Activated CD4-positive, alpha-beta T cell treated with anti-CD3 and anti-CD28 coated beads, Interleukin-2, amount 50 U/mL, for 16 hours (primary cell): ENCODE measurements around the gene REEP6.
A peak's percentile ranks its signal among the peaks of the same experiment; 100 is the strongest.
"Not testable (repeated sequence)": the region's sequence is repeated elsewhere in the genome, so short reads cannot be mapped to it uniquely, and the experiment has no call there.

Experiments used
- DNase-seq: peaks from one replicate; pipeline ENCODE4 v3.0.0-alpha.2; 2020

The REEP6 gene

GRCh38 chr19:1509602-1510441 lies 18.8 kb downstream of the REEP6 start:
- no peak for DNase-seq

DNA sequence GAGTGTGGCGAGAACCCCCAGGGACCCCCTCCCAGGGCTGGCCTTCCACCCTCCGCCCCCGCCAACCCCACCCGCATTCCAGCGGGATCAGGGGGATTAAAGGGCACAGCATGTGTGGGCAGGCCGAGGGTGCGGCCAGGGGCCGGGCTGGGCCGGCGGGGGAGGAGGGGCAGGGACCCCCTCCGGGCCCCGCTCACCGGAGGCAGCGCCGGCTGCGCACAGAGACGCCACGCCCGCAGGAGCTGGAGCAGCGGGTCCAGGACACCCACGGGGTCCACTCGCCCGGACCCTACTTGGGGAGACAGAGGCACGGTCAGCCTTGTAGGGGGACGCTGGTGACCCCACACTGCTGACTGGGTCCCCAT lies 19.4 kb downstream of the REEP6 start:
- DNase-seq: no peak

GRCh38 chr19:1510807-1511206 lies 19.8 kb downstream of the REEP6 start:
- DNase-seq: no peak

- DNase-seq: no peak
These were observed 20.6 kb downstream of the REEP6 start for GRCh38 chr19:1511318-1512317.

GRCh38 chr19:1512671-1513498 lies 21.9 kb downstream of the REEP6 start, which contains the start of gene ADAMTSL5:
Gene ADAMTSL5, minus strand, starts transcription at chr19:1513019. Its CDS starts 2,076 bp downstream, at chr19:1510943.
- DNase-seq: peak; percentile 73

DNA sequence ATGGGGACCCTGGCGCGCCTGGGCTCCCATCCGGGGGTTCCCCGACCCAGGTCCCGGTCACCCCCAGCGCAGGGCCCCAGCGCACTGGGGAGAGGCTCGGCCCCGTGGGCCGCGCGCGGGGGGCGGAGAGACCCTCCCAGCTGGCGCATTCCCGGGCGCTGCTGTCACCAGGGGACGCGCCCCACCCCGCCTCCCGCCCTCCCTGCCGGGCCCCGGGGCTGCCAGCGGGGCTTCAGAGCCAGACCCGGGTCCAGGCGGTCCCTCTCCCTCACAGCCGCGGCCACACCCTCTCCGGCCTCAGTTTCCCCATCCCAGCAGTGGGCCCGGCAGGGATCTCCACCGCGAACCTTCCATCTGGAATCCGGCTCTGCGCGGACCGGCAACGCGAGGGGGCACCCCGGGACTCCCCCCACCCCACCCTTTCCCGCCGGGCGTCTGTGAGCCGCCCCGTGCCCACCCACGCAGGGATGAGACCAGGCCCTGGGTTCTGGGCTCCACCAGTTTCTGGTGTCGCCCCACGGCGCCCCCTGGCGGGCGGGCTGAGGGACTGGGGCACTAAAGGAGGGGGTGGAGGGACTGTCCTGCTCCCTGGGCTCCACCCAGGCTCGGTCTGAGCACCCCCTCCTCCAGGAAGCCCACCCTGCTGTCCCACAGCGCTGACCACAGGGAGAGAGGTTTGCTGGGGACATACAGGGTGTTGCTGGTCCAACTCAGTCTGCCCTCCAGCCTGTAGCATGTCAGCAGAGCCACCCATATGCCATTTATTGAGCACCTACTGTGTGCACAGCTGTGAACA lies 22.7 kb downstream of the REEP6 start:
- DNase-seq: peak; percentile 79

DNA sequence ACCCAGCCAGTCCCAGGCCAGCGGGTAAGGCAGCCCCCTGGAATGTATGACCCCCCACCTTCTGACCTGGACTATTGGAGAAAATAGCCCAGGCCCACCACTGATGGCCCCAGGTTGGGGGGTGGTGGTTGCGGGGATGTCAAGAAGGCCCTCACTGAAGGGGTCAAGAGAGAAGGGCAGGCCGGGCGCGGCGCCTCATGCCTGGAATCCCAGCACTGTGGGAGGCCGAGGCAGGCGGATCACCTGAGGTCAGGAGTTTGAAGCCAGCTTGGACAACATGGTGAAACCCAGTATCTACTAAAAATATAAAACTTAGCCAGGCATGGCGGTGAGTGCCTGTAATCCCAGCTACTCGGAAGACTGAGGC lies 23.3 kb downstream of the REEP6 start:
- DNase-seq: no peak

GRCh38 chr19:1514986-1515721 lies 24.2 kb downstream of the REEP6 start:
- DNase-seq: no peak

DNA sequence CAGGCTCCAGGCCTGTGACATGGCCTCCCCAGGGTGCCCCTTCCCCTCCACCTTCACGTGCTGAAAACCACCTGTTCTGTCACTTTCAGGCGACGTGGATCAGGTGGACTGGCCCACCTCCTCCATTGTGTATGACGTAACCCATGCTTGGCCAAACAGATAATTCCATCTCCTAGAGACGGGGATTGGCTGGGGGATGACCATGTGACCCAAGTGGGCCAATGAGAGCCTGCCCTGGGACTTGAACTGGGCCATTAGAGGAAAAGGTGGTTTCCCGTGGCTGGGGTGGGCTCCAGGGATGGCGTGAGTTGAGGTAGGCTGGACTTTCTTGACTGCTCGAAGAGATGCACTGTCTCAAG lies 25.4 kb downstream of the REEP6 start:
- no peak for DNase-seq

DNA sequence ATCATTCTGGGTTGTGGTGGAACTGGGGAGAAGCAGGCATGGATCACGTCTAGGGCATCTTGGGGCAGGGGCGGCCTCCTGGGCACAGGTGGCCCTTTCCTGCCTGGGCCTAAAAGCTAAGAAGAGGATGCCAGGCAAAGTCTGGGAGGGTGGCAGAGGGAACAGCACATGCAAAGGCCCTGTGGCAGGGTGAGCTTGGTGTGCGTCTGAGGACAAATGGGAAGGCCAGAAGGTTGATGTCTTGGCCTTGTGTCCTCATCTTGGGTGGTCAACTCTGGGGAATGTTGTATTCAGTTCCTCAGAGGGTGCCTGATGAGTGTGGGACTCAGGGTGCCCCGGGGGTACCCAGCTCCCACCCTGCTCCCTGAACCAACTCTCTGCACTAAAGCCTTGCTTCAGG lies 27.5 kb downstream of the REEP6 start:
- DNase-seq: no peak

DNA sequence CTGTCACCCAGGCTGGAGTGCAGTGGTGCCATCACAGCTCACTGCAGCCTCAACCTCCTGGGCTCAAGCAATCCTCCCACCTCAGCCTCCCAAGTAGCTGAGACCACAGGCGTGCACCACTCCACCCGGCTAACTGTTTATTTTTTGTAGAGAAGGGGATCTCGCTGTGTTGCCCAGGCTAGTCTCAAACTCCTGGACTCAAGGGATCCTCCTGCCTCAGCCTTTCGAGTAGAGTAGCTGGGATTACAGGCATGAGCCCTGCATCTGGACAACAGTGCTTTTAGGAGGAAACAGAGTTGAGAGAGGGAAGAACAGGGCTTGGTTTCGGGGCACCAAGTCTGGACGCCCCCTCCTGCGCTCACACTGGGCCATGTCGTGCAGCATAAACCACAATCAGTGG lies 28.8 kb downstream of the REEP6 start:
- not testable (repeated sequence) for DNase-seq

DNA sequence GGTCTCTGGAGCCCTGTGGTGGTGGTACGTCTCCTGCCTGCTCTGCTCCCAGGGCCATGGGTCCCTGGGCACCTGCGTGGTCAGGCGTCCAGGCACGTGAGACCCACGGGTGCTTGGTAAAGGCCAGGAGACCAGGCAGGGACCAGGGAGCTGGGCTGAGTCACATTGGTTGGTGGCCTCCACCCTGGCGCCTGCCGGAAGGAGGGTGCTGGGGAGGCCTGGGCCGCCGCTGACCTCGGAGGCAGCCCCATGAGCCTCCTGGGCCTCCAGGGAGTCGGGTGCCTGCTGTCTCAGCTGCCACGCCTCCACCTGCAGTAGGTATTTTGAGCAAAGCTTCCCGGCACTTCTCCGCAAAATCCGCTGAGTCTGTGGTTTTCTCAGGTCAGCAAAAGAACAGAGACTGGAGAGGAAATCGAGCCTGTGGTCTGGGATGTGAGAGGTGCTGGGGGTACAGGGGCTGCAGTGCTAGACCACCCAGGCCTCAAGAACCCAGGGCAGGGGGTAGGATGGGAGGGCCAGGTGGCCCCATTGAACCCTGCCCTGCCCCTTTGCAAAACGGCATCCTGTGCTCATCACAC lies 29.3 kb downstream of the REEP6 start:
- DNase-seq: no peak

DNA sequence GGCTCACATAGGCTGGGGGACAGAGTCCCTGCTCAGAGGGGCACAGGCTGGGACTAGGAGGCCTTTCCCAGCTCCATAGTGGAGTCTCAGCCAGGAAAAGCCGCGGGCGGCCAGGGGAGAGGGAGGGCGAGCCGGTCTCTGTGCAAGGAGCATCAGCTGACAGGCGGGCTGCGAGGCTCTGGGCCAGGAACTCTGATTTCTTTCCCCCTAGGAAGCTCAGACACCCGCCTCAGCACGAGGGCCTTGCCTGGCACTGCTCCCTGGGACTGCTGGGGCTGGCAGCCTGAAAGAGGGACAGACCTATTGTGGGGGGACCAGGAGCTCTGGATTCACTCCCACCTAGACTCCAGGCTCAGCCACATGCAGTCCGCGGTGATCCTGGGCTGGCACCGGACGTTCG lies 30.7 kb downstream of the REEP6 start:
- DNase-seq: no peak

DNA sequence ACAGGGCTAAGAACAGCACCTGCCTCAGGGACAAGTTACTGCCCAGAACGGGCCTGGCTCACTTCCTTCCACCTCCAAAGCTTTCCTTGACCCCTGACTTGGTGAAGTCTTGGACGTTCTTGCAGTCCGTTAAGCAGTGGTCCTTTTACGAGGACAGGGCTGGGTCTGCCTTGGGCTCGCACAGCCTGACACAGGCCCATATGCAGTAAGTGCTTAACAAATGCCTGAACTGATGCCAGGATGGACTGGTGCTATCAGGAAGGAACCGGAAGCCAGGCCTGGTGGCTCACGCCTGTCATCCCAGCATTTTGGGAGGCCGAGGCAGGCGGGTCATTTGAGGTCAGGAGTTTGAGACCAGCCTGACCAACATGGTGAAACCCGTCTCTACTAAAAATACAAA lies 31.1 kb downstream of the REEP6 start:
- DNase-seq: no peak

DNA sequence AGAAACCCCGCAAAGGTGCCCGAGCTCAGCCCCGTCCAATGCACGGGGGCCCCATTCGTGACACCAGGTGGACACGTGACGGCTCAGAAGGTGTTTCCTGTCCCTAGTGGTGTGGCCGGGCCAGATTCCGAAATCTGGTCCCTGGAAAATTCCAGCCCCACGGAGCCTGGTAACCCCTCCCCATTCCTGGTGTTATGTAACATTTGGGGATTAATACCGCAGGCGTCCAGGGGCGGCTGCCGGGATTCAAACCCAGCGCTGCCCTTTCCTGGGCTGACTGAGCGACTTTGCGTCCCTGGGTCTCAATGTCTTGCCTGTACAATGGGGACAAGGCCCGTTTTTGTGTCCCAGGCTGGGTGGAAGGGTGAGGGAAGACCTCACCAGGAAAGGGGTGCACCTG lies 31.9 kb downstream of the REEP6 start:
- no peak for DNase-seq

GRCh38 chr19:1523412-1524286 lies 32.7 kb downstream of the REEP6 start, which contains the start of gene PLK5:
Gene PLK5, plus strand, starts transcription at chr19:1524077. Its CDS starts 2,920 bp downstream, at chr19:1526997.
- no peak for DNase-seq

GRCh38 chr19:1524287-1524971 lies 33.4 kb downstream of the REEP6 start:
- DNase-seq: no peak

DNA sequence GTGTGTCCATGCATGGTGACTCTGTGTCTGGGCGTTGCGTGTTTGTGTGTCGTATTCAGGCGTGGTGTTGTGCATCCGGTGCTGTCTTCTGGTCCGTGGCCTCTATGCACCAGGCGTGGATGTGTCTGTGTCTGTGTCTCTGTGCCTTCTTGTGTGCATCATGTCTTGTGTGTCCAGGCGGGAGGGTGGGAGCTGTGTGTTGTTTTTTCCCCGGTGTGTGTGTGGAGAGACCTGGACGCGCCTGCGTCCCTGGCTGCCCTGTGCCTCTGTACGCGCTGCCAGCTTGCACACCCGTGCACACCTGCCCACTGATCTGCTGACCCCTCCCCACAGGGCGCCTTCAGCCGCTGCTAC lies 34.0 kb downstream of the REEP6 start:
- DNase-seq: no peak

DNA sequence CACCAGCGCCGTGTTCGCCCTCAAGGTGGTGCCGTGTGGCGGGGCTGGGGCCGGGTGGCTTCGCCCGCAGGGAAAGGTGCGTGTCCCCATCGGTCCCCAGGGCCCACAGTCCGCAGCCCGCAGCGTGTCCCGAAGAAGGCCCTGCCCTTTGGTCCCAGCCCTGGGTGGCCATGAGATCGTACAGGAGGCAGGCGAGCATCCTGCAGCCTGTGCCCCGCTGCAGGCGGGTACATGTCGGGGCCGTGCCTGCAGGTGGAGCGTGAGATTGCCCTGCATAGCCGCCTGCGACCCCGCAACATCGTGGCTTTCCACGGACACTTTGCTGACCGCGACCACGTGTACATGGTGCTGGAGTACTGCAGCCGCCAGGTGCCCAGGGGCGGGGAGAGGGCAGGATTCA lies 34.4 kb downstream of the REEP6 start:
- no peak for DNase-seq
